Adrenal gland (tissue), 12 donors: ENCODE data around the gene SERPINA4. TPM values are rescaled to one million over a fixed set of nuclear protein-coding genes. Genes with fewer than 3 reads are reported as not detected.

ENCODE experiments used
- DNase-seq, 7 donors: peaks; one replicate each; pipeline ENCODE4 v3.0.0-alpha.2; 2019 to 2020
- H3K27ac ChIP-seq, 5 donors: fragments of 200-600 bp; sonication (generic) in 4 of 5; 1 replicate in 3 of 5; 2 replicates in 2 of 5; pipeline versions ENCODE4 v1.5.1 to v1.8.0; 2016 to 2020; ENCODE audit warnings: mild to moderate bottlenecking in 1 of 5
- H3K27me3 ChIP-seq: fragments of 200-600 bp; 2 replicates; pipeline ENCODE4 v1.8.0; 2021
- H3K36me3 ChIP-seq, 2 donors: fragments of 200-600 bp; replicated peaks in 1 of 2; 1 replicate in 1 of 2; 2 replicates in 1 of 2; pipeline versions ENCODE4 v1.5.1 to v1.8.0; 2018 to 2022
- H3K4me1 ChIP-seq, 2 donors: fragments of 200-600 bp; replicated peaks in 1 of 2; 1 replicate in 1 of 2; 2 replicates in 1 of 2; pipeline versions ENCODE4 v1.5.1 to v1.8.0; 2018 to 2021
- H3K4me3 ChIP-seq, 4 donors: fragments of 200-600 bp; sonication (generic) in 3 of 4; one replicate each; pipeline ENCODE4 v1.5.1; 2016 to 2018
- H3K9me3 ChIP-seq, 3 donors: fragments of 200-600 bp; sonication (generic) in 1 of 3; replicated peaks in 1 of 3; 1 replicate in 2 of 3; 2 replicates in 1 of 3; pipeline versions ENCODE4 v1.5.1 to v1.8.0; 2016 to 2021
- POLR2A ChIP-seq, 2 donors: fragments of 450-650 bp; IDR thresholded peaks; one replicate each; pipeline ENCODE4 v1.6.1; 2017; ENCODE audit warnings: antibody characterized with exemption in 2 of 2, mild to moderate bottlenecking in 2 of 2, moderate library complexity in 1 of 2
- WGBS, 4 donors: extraction: QIAGEN DNeasy Blood & Tissue Kit in 2 of 4; methylation state at CpG; one replicate each; pipeline versions ENCODE4 v1.1.5 to v1.1.7; 2013 to 2017; 5-methylcytosine and 5-hydroxymethylcytosine counted together
- intact Hi-C, 2 donors: fragments of 100-400 bp; cut with DNase I; formaldehyde crosslinking; loops; one replicate each; pipeline versions ENCODE4 v1.14.1 to v1.15.0; 2022 to 2023
- polyA plus RNA-seq, 3 donors: library from polyadenylated mRNA; stranded (reverse); fragments of 200-250 nt in 2 of 3; fragments of 350-450 nt in 1 of 3; fragmentation: Illumina TruSeq in 1 of 3; extraction: RNeasy Lipid Tissue Mini Kit (QIAGEN cat#74804) in 1 of 3; gene quantifications; one replicate each; pipeline ENCODE4 v1.2.3, GENCODE V29; 2013 to 2014
- total RNA-seq, 9 donors: library from RNA; depleted of rRNA in 4 of 9; stranded (reverse); fragments of >200 nt in 4 of 9; fragments of 120-200 nt in 1 of 9; fragmentation: NEBNext Ultra II Directional in 1 of 9; extraction: Animal tissue kit (Norgen Biotek cat#: 25700) in 1 of 9; gene quantifications; one replicate each; pipeline versions ENCODE4 v1.1.0 to v1.2.4, GENCODE V29; 2013 to 2023
- TF ChIP-seq, protein P1 (sequence below), 6 experiments: fragments of 450-650 bp in 4 of 6; fragments of 200-600 bp in 2 of 6; sonication (generic) in 1 of 6; IDR thresholded peaks; 1 replicate in 5 of 6; 2 replicates in 1 of 6; pipeline versions ENCODE4 v1.5.1 to v1.8.0; 2016 to 2021; ENCODE audit warnings: antibody characterized with exemption in 6 of 6, mild to moderate bottlenecking in 2 of 6, moderate library complexity in 1 of 6
- donor health status: healthy with polysubstance abuse.
- donor health status: Bipolar disorder and iron deficiency.
- donor health status: DM: yes; HTN: yes; CAD: no.
- donor health status: DM: no; HTN: no; CAD: no.
- donor health status: DM: no; HTN: no; CAD: no.
- donor health status: DM: yes; HTN: yes; CAD: no.

Gene SERPINA4
- total and polyA plus RNA-seq, 12 donors: 0.06 to 0.31 (median 0.11) TPM; not detected in 9

DNA sequence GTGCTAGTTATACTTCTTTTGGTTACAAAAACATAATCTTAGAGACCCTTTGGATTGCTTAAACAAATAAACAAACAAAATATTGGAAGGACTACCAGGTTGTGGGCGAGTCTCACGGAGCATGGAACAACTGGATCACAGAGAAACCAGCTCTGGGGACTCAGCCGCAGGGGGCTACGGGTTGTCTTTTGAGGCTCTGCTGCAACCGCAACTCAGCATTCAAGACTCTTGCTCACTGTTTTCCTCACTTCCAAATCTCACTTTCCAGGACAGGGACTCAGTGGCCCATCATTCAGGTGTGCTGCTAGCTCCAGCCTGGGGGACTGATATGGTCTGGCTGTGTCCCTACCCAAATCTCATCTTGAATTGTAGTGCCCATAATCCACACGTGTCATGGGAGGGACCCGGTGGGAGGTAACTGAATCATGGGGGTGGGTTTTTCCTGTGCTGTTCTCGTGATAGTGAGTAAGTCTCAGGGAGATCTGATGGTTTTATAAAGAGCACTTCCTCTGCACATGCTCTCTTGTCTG, 14.0 kb upstream of the SERPINA4 start:
- DNase-seq: no peak
- H3K27ac ChIP-seq: no peak overlapping the region
- H3K36me3 ChIP-seq: no peaks in the 10 kb centered on the region
- no peaks in the 10 kb centered on the region for H3K27me3 ChIP-seq
- no peaks in the 10 kb centered on the region for H3K4me1 ChIP-seq
- no peaks in the 10 kb centered on the region for H3K9me3 ChIP-seq
- 88 to 96% (median 92%) methylated on average over 8 of the region's 8 CpGs for WGBS, 4 donors
- H3K4me3 ChIP-seq: no peak overlapping the region
- TF ChIP-seq, protein P1, sequence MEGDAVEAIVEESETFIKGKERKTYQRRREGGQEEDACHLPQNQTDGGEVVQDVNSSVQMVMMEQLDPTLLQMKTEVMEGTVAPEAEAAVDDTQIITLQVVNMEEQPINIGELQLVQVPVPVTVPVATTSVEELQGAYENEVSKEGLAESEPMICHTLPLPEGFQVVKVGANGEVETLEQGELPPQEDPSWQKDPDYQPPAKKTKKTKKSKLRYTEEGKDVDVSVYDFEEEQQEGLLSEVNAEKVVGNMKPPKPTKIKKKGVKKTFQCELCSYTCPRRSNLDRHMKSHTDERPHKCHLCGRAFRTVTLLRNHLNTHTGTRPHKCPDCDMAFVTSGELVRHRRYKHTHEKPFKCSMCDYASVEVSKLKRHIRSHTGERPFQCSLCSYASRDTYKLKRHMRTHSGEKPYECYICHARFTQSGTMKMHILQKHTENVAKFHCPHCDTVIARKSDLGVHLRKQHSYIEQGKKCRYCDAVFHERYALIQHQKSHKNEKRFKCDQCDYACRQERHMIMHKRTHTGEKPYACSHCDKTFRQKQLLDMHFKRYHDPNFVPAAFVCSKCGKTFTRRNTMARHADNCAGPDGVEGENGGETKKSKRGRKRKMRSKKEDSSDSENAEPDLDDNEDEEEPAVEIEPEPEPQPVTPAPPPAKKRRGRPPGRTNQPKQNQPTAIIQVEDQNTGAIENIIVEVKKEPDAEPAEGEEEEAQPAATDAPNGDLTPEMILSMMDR (IDR thresholded peaks at IDR 0.05): no peak
- no peak for TF ChIP-seq POLR2A (IDR thresholded peaks at IDR 0.05)
- intact Hi-C loops: loop anchor here in 1 of 2 donors (5.0 to 10.0 kb wide), 2 partner anchors 110 to 138 kb away; no protein-coding TSS in a partner anchor

DNA sequence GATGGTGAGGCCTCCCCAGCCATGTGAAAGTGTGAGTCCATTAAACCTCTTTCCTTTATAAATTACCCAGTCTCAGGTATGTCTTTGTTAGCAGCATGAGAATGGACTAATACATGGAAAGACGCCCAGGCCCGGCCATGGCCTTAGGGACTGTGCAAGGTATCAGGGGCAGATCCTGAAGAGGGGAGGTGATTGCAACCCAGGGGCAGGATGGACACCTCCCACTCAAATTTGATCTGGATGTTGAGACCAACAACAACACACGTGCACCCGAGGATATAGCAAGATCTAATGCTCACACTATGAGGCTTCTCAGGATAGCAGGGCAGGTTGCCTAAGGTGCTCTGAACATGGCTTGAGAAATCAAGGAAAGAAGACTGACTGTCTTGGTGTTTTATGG, 13.5 kb upstream of the SERPINA4 start:
- no peaks in the 10 kb centered on the region for H3K36me3 ChIP-seq
- no peak for DNase-seq
- TF ChIP-seq, protein P1 (IDR thresholded peaks at IDR 0.05): no peak
- no peak for TF ChIP-seq POLR2A (IDR thresholded peaks at IDR 0.05)
- no peak overlapping the region for H3K27ac ChIP-seq
- H3K4me1 ChIP-seq: no peaks in the 10 kb centered on the region
- H3K9me3 ChIP-seq: no peaks in the 10 kb centered on the region
- H3K27me3 ChIP-seq: no peaks in the 10 kb centered on the region
- 60 to 84% (median 73%) methylated on average over 4 of the region's 4 CpGs for WGBS, 4 donors
- intact Hi-C loops: loop anchor here in 1 of 2 donors (5.0 to 10.0 kb wide), 2 partner anchors 110 to 137 kb away; no protein-coding TSS in a partner anchor
- H3K4me3 ChIP-seq: no peak overlapping the region

DNA sequence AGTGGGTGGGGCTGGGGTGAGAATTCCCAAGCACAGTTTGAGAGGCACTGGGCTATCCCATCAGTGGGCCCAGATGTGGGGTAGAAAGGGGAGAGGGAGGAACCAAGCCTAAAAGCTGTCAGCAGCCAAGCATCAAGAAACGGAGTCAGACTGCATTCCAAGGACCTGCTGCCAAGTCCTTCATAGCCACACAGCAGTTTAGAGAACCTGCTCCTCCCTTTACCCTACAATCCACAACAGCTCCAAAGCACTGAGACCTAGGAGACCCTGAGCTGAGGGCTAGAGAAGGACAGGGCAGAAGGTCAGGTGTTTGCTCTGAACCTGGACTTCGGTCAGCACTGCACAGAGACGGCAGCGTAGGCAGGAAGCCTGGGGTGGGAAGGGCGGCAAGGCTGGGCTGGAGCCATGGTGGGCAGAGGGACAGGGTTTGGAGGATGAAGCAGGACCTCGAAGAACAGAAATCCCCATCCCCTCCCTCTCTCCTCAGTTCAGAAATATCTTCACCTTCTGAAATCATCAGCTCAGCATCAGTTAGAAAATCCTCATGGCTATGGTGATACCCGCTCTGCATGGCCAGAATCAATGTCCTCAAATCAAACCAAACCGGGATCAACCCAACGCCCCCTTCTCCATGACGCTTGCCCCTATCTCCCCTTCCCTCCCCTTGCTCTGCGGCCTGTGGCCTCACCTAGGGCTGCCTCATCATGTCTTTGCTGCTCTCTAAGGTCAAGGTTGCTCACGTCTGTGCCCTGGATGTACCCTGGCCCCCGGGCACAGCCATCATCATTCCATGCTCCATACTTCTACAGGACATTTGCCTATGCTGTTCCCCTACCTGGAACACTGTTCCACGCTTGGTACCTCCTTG, 12.9 kb upstream of the SERPINA4 start:
- no peak for DNase-seq
- WGBS, 4 donors: 80 to 86% (median 82%) methylated on average over 14 of the region's 14 CpGs
- no peaks in the 10 kb centered on the region for H3K9me3 ChIP-seq
- H3K4me1 ChIP-seq: no peaks in the 10 kb centered on the region
- intact Hi-C loops: loop anchor here in 1 of 2 donors (5.0 to 10.0 kb wide), 2 partner anchors 111 to 136 kb away; no protein-coding TSS in a partner anchor
- no peaks in the 10 kb centered on the region for H3K27me3 ChIP-seq
- H3K27ac ChIP-seq: no peak overlapping the region
- no peak overlapping the region for H3K4me3 ChIP-seq
- no peaks in the 10 kb centered on the region for H3K36me3 ChIP-seq
- no peak for TF ChIP-seq POLR2A (IDR thresholded peaks at IDR 0.05)
- TF ChIP-seq, protein P1 (IDR thresholded peaks at IDR 0.05): no peak
